DMS 273 treated with DMSO at 0.1 percent for 48 hours (cell line): ENCODE results near the gene USP3.

Source experiments
- DNase-seq: peaks from one replicate; lab custom pipeline; 2025; lab: John Stamatoyannopoulos, UW

The USP3 gene

GRCh38 chr15:63593705-63594671 lies 89.6 kb downstream of the USP3 start:
- no peak for DNase-seq

GRCh38 chr15:63595065-63595464 lies 90.7 kb downstream of the USP3 start:
- DNase-seq: no peak

GRCh38 chr15:63595688-63596087 lies 91.3 kb downstream of the USP3 start:
- DNase-seq: no peak

- DNase-seq: no peak
Observed at GRCh38 chr15:63596676-63597037, 92.3 kb downstream of the USP3 start.

- DNase-seq: no peak
Observed at GRCh38 chr15:63597038-63597790, 92.8 kb downstream of the USP3 start, which contains the start of gene FBXL22. Gene FBXL22 (plus strand): TSS chr15:63597387. CDS start chr15:63597393, 6 bp downstream.

GRCh38 chr15:63597821-63598220 lies 93.4 kb downstream of the USP3 start:
- DNase-seq: no peak

GRCh38 chr15:63598473-63599400 lies 94.3 kb downstream of the USP3 start:
- DNase-seq: no peak

GRCh38 chr15:63599401-63600000 lies 95.1 kb downstream of the USP3 start:
- peak; percentile 22 for DNase-seq

- DNase-seq: no peak
Observed at GRCh38 chr15:63600001-63600615, 95.7 kb downstream of the USP3 start.

- DNase-seq: peak; percentile 66
Observed at GRCh38 chr15:63600616-63601025, 96.2 kb downstream of the USP3 start.

- DNase-seq: no peak
Observed at GRCh38 chr15:63601026-63601703, 96.8 kb downstream of the USP3 start.

GRCh38 chr15:63601704-63602185 lies 97.4 kb downstream of the USP3 start:
- no peak for DNase-seq

GRCh38 chr15:63602595-63602994 lies 98.2 kb downstream of the USP3 start:
- no peak for DNase-seq

GRCh38 chr15:63603516-63603915 lies 99.1 kb downstream of the USP3 start:
- no peak for DNase-seq

GRCh38 chr15:63604281-63604680 lies 99.9 kb downstream of the USP3 start:
- no peak for DNase-seq

- DNase-seq: no peak
Observed at GRCh38 chr15:63605036-63605435, 100.6 kb downstream of the USP3 start.

GRCh38 chr15:63605816-63606215 lies 101.4 kb downstream of the USP3 start:
- DNase-seq: no peak

GRCh38 chr15:63606308-63606707 lies 101.9 kb downstream of the USP3 start:
- DNase-seq: no peak

GRCh38 chr15:63608989-63609388 lies 104.6 kb downstream of the USP3 start:
- no peak for DNase-seq

GRCh38 chr15:63609448-63609847 lies 105.1 kb downstream of the USP3 start:
- DNase-seq: no peak
